ENCODE results near the gene PHF10.

The PHF10 gene

GRCh38 chr6:169669889-169670288 is 54.4 kb downstream of the PHF10 start:
- no peak for DNase-seq

- DNase-seq: no peak
These were observed 55.2 kb downstream of the PHF10 start for GRCh38 chr6:169669147-169669546.

GRCh38 chr6:169668203-169668847 is 56.0 kb downstream of the PHF10 start:
- DNase-seq: no peak

GRCh38 chr6:169667716-169668115 is 56.6 kb downstream of the PHF10 start:
- DNase-seq: no peak

- no peak for DNase-seq
These were observed 57.9 kb downstream of the PHF10 start for GRCh38 chr6:169666441-169666840.

- DNase-seq: no peak
These were observed 59.0 kb downstream of the PHF10 start for GRCh38 chr6:169665289-169665688.

- no peak for DNase-seq
These were observed 60.1 kb downstream of the PHF10 start for GRCh38 chr6:169664227-169664626.

- DNase-seq: no peak
These were observed 60.8 kb downstream of the PHF10 start for GRCh38 chr6:169663468-169663867.

GRCh38 chr6:169661391-169661756 is 62.9 kb downstream of the PHF10 start:
- DNase-seq: no peak

GRCh38 chr6:169660751-169661390 is 63.4 kb downstream of the PHF10 start:
- DNase-seq: no peak

GRCh38 chr6:169659820-169660610 is 64.3 kb downstream of the PHF10 start:
- no peak for DNase-seq

GRCh38 chr6:169657284-169657610 is 67.1 kb downstream of the PHF10 start:
- DNase-seq: no peak

- DNase-seq: no peak
These were observed 67.6 kb downstream of the PHF10 start for GRCh38 chr6:169656546-169657283.

GRCh38 chr6:169654598-169655391 is 69.5 kb downstream of the PHF10 start:
- peak; percentile 51 for DNase-seq

Measured in RPMI8226 (cell line).